Measurements from ENCODE around the gene MVB12B. TPM values are rescaled to one million over a fixed set of nuclear protein-coding genes. Genes with fewer than 3 reads are reported as not detected.

The MVB12B gene
- polyA plus RNA-seq, 2 donors, result 2.1 to 2.4 TPM

GRCh38 chr9:126465977-126466376 is 139.3 kb downstream of the MVB12B start:
- Histone ChIP-seq H3K9me3 (ENCODE audit: control insufficient read depth in 2 of 2, insufficient read depth in 1 of 2, low read depth in 1 of 2, low read length in 1 of 2) (no peaks in the 10 kb centered on the region), H3K4me3 (ENCODE audit: low read depth in 1 of 2, low read length in 2 of 2) (no peak overlapping the region), H3K27ac (ENCODE audit: low read depth in 2 of 2, low read length in 1 of 2) (no peak overlapping the region), H3K4me1 (ENCODE audit: control insufficient read depth in 2 of 2, insufficient read depth in 2 of 2, low read length in 1 of 2) (no peaks in the 10 kb centered on the region), H3K27me3 (ENCODE audit: control insufficient read depth in 1 of 2, insufficient read depth in 2 of 2, low read length in 2 of 2) (no peaks in the 10 kb centered on the region), H3K36me3 (ENCODE audit: control insufficient read depth in 2 of 2, insufficient read depth in 2 of 2, low read length in 1 of 2) (no peaks in the 10 kb centered on the region)
- 94 to 98% methylated on average over 6 of the region's 6 CpGs for WGBS, 2 donors

GRCh38 chr9:126468141-126468825 is 141.7 kb downstream of the MVB12B start:
- Histone ChIP-seq H3K27me3 (ENCODE audit: control insufficient read depth in 1 of 2, insufficient read depth in 2 of 2, low read length in 2 of 2) (no peaks in the 10 kb centered on the region), H3K9me3 (ENCODE audit: control insufficient read depth in 2 of 2, insufficient read depth in 1 of 2, low read depth in 1 of 2, low read length in 1 of 2) (no peaks in the 10 kb centered on the region), H3K36me3 (ENCODE audit: control insufficient read depth in 2 of 2, insufficient read depth in 2 of 2, low read length in 1 of 2) (no peaks in the 10 kb centered on the region), H3K27ac (ENCODE audit: low read depth in 2 of 2, low read length in 1 of 2) (no peak overlapping the region), H3K4me1 (ENCODE audit: control insufficient read depth in 2 of 2, insufficient read depth in 2 of 2, low read length in 1 of 2) (no peaks in the 10 kb centered on the region), H3K4me3 (ENCODE audit: low read depth in 1 of 2, low read length in 2 of 2) (no peak overlapping the region)
- 93 to 97% methylated on average over 14 of the region's 14 CpGs for WGBS, 2 donors

- H3K27me3 ChIP-seq (ENCODE audit: control insufficient read depth in 1 of 2, insufficient read depth in 2 of 2, low read length in 2 of 2), result no peaks in the 10 kb centered on the region
- peaks cover 0 to 2% of the 10 kb centered on the region in 2 donors for H3K4me1 ChIP-seq (ENCODE audit: control insufficient read depth in 2 of 2, insufficient read depth in 2 of 2, low read length in 1 of 2)
- 67 to 75% methylated on average over 12 of the region's 12 CpGs for WGBS, 2 donors
- H3K27ac ChIP-seq (ENCODE audit: low read depth in 2 of 2, low read length in 1 of 2), result peak overlapping the region; percentile 53 to 65
- no peaks in the 10 kb centered on the region for H3K36me3 ChIP-seq (ENCODE audit: control insufficient read depth in 2 of 2, insufficient read depth in 2 of 2, low read length in 1 of 2)
- no peaks in the 10 kb centered on the region for H3K9me3 ChIP-seq (ENCODE audit: control insufficient read depth in 2 of 2, insufficient read depth in 1 of 2, low read depth in 1 of 2, low read length in 1 of 2)
- no peak overlapping the region for H3K4me3 ChIP-seq (ENCODE audit: low read depth in 1 of 2, low read length in 2 of 2)
Observed at GRCh38 chr9:126470241-126470993, 143.8 kb downstream of the MVB12B start.

GRCh38 chr9:126471084-126471624 is 144.5 kb downstream of the MVB12B start:
- Histone ChIP-seq H3K36me3 (ENCODE audit: control insufficient read depth in 2 of 2, insufficient read depth in 2 of 2, low read length in 1 of 2) (peaks cover 0 to 3% of the 10 kb centered on the region in 2 donors), H3K4me3 (ENCODE audit: low read depth in 1 of 2, low read length in 2 of 2) (no peak overlapping the region), H3K4me1 (ENCODE audit: control insufficient read depth in 2 of 2, insufficient read depth in 2 of 2, low read length in 1 of 2) (peaks cover 0 to 2% of the 10 kb centered on the region in 2 donors), H3K9me3 (ENCODE audit: control insufficient read depth in 2 of 2, insufficient read depth in 1 of 2, low read depth in 1 of 2, low read length in 1 of 2) (no peaks in the 10 kb centered on the region), H3K27ac (ENCODE audit: low read depth in 2 of 2, low read length in 1 of 2) (peak overlapping the region in 1 of 2 donors; percentile 49), H3K27me3 (ENCODE audit: control insufficient read depth in 1 of 2, insufficient read depth in 2 of 2, low read length in 2 of 2) (no peaks in the 10 kb centered on the region)
- 79 to 80% methylated on average over 17 of the region's 17 CpGs for WGBS, 2 donors

GRCh38 chr9:126472198-126472947 is 145.7 kb downstream of the MVB12B start:
- H3K27me3 ChIP-seq (ENCODE audit: control insufficient read depth in 1 of 2, insufficient read depth in 2 of 2, low read length in 2 of 2), result no peaks in the 10 kb centered on the region
- no peak overlapping the region for H3K4me3 ChIP-seq (ENCODE audit: low read depth in 1 of 2, low read length in 2 of 2)
- WGBS, 2 donors, result 83% methylated on average over 7 of the region's 7 CpGs
- H3K9me3 ChIP-seq (ENCODE audit: control insufficient read depth in 2 of 2, insufficient read depth in 1 of 2, low read depth in 1 of 2, low read length in 1 of 2), result no peaks in the 10 kb centered on the region
- H3K27ac ChIP-seq (ENCODE audit: low read depth in 2 of 2, low read length in 1 of 2), result no peak overlapping the region
- H3K36me3 ChIP-seq (ENCODE audit: control insufficient read depth in 2 of 2, insufficient read depth in 2 of 2, low read length in 1 of 2), result peaks cover 0 to 3% of the 10 kb centered on the region in 2 donors
- H3K4me1 ChIP-seq (ENCODE audit: control insufficient read depth in 2 of 2, insufficient read depth in 2 of 2, low read length in 1 of 2), result peaks cover 0 to 2% of the 10 kb centered on the region in 2 donors

- H3K27ac ChIP-seq (ENCODE audit: low read depth in 2 of 2, low read length in 1 of 2), result no peak overlapping the region
- H3K4me1 ChIP-seq (ENCODE audit: control insufficient read depth in 2 of 2, insufficient read depth in 2 of 2, low read length in 1 of 2), result peaks cover 0 to 2% of the 10 kb centered on the region in 2 donors
- H3K4me3 ChIP-seq (ENCODE audit: low read depth in 1 of 2, low read length in 2 of 2), result no peak overlapping the region
- H3K27me3 ChIP-seq (ENCODE audit: control insufficient read depth in 1 of 2, insufficient read depth in 2 of 2, low read length in 2 of 2), result no peaks in the 10 kb centered on the region
- peaks cover 0 to 3% of the 10 kb centered on the region in 2 donors for H3K36me3 ChIP-seq (ENCODE audit: control insufficient read depth in 2 of 2, insufficient read depth in 2 of 2, low read length in 1 of 2)
- H3K9me3 ChIP-seq (ENCODE audit: control insufficient read depth in 2 of 2, insufficient read depth in 1 of 2, low read depth in 1 of 2, low read length in 1 of 2), result no peaks in the 10 kb centered on the region
- WGBS, 2 donors, result 88 to 89% methylated on average over 3 of the region's 3 CpGs
Observed at GRCh38 chr9:126472948-126473298, 146.3 kb downstream of the MVB12B start.

GRCh38 chr9:126474206-126474765 is 147.7 kb downstream of the MVB12B start:
- Histone ChIP-seq H3K27ac (ENCODE audit: low read depth in 2 of 2, low read length in 1 of 2) (no peak overlapping the region), H3K27me3 (ENCODE audit: control insufficient read depth in 1 of 2, insufficient read depth in 2 of 2, low read length in 2 of 2) (no peaks in the 10 kb centered on the region), H3K4me1 (ENCODE audit: control insufficient read depth in 2 of 2, insufficient read depth in 2 of 2, low read length in 1 of 2) (peaks cover 0 to 2% of the 10 kb centered on the region in 2 donors), H3K9me3 (ENCODE audit: control insufficient read depth in 2 of 2, insufficient read depth in 1 of 2, low read depth in 1 of 2, low read length in 1 of 2) (no peaks in the 10 kb centered on the region), H3K4me3 (ENCODE audit: low read depth in 1 of 2, low read length in 2 of 2) (no peak overlapping the region), H3K36me3 (ENCODE audit: control insufficient read depth in 2 of 2, insufficient read depth in 2 of 2, low read length in 1 of 2) (peaks cover 0 to 3% of the 10 kb centered on the region in 2 donors)
- WGBS, 2 donors, result 81 to 86% methylated on average over 7 of the region's 7 CpGs

GRCh38 chr9:126474786-126475485 is 148.3 kb downstream of the MVB12B start:
- Histone ChIP-seq H3K4me3 (ENCODE audit: low read depth in 1 of 2, low read length in 2 of 2) (no peak overlapping the region), H3K27ac (ENCODE audit: low read depth in 2 of 2, low read length in 1 of 2) (no peak overlapping the region), H3K4me1 (ENCODE audit: control insufficient read depth in 2 of 2, insufficient read depth in 2 of 2, low read length in 1 of 2) (peaks cover 0 to 2% of the 10 kb centered on the region in 2 donors), H3K27me3 (ENCODE audit: control insufficient read depth in 1 of 2, insufficient read depth in 2 of 2, low read length in 2 of 2) (no peaks in the 10 kb centered on the region), H3K9me3 (ENCODE audit: control insufficient read depth in 2 of 2, insufficient read depth in 1 of 2, low read depth in 1 of 2, low read length in 1 of 2) (no peaks in the 10 kb centered on the region), H3K36me3 (ENCODE audit: control insufficient read depth in 2 of 2, insufficient read depth in 2 of 2, low read length in 1 of 2) (peaks cover 0 to 3% of the 10 kb centered on the region in 2 donors)
- 95 to 96% methylated on average over 14 of the region's 14 CpGs for WGBS, 2 donors
